PC-9 (cell line): ENCODE results near the gene PDGFD. TPM values are rescaled to one million over a fixed set of nuclear protein-coding genes. Genes with fewer than 3 reads are reported as not detected.

Experiments
- BruUV-seq: library from RNA; stranded (reverse); fragments of 400-500 nt; replicated peaks from 2 replicates; lab custom pipeline; 2021; lab: Mats Ljungman, UMichigan
- CTCF ChIA-PET: fragments of 300-600 bp; sonication (Branson Sonifier 250); formaldehyde crosslinking; loops from one replicate; lab custom pipeline; 2022; ENCODE audit warnings: antibody characterized with exemption; lab: Charles Lee
- POLR2A ChIA-PET: fragments of 300-600 bp; sonication (Branson Sonifier 250); formaldehyde crosslinking; loops from one replicate; lab custom pipeline; 2022; ENCODE audit warnings: antibody characterized with exemption; ENCODE audit not compliant: unreplicated experiment; lab: Charles Lee
- DNase-seq, 2 experiments: peaks; one replicate each; pipeline versions ENCODE4 v3.0.0 to v3.0.0-alpha.2; 2015 to 2022; ENCODE audit warnings: mixed read lengths in 1 of 2
- H2AFZ ChIP-seq: fragments of 200-600 bp; sonication (generic); 2 replicates; pipeline ENCODE4 v1.8.1; 2017; ENCODE audit warnings: antibody characterized with exemption
- H3F3A ChIP-seq: fragments of 200-600 bp; sonication (generic); 2 replicates; pipeline ENCODE4 v1.8.1; 2017; ENCODE audit warnings: antibody characterized with exemption, mild to moderate bottlenecking, low read depth; ENCODE audit not compliant: insufficient read depth
- H3K27ac ChIP-seq: fragments of 200-600 bp; sonication (generic); 2 replicates; pipeline ENCODE4 v1.6.1; 2016; ENCODE audit warnings: mixed run types
- H3K27me3 ChIP-seq: fragments of 200-600 bp; sonication (generic); 2 replicates; pipeline ENCODE4 v1.6.1; 2016; ENCODE audit warnings: low read depth, mixed run types; ENCODE audit not compliant: insufficient read depth
- H3K36me3 ChIP-seq: fragments of 200-600 bp; sonication (generic); 2 replicates; pipeline ENCODE4 v1.6.1; 2016; ENCODE audit warnings: low read depth, mixed run types
- H3K4me1 ChIP-seq: fragments of 200-600 bp; sonication (generic); replicated peaks from 2 replicates; pipeline ENCODE4 v1.6.1; 2016; ENCODE audit warnings: mixed run types; ENCODE audit not compliant: insufficient read depth
- H3K4me2 ChIP-seq: fragments of 200-600 bp; sonication (generic); 2 replicates; pipeline ENCODE4 v1.6.1; 2017; ENCODE audit warnings: mixed run types
- H3K4me3 ChIP-seq: fragments of 200-600 bp; sonication (generic); 2 replicates; pipeline ENCODE4 v1.6.1; 2016; ENCODE audit warnings: mixed run types
- H3K79me2 ChIP-seq: fragments of 200-600 bp; sonication (generic); 2 replicates; pipeline ENCODE4 v1.6.1; 2017; ENCODE audit warnings: low read depth, mixed run types
- H3K9me2 ChIP-seq: fragments of 200-600 bp; sonication (generic); 2 replicates; pipeline ENCODE4 v1.8.1; 2017; ENCODE audit warnings: mild to moderate bottlenecking; ENCODE audit not compliant: insufficient read depth
- H3K9me3 ChIP-seq: fragments of 200-600 bp; sonication (generic); 2 replicates; pipeline ENCODE4 v1.8.1; 2016; ENCODE audit warnings: low read depth; ENCODE audit not compliant: insufficient read depth
- H4K20me1 ChIP-seq: fragments of 200-600 bp; sonication (generic); 2 replicates; pipeline ENCODE4 v1.8.1; 2017; ENCODE audit not compliant: insufficient read depth
- EZH2 ChIP-seq: fragments of 200-600 bp; sonication (generic); IDR thresholded peaks from 2 replicates; pipeline ENCODE4 v1.8.0; 2017; ENCODE audit warnings: antibody characterized with exemption, low read depth
- intact Hi-C: fragments of 100-400 bp; cut with micrococcal nuclease; formaldehyde crosslinking; loops from one replicate; pipeline ENCODE4 v1.10.0; 2022; ENCODE audit not compliant: unreplicated experiment
- total RNA-seq: library from RNA; stranded (reverse); gene quantifications from 2 replicates; pipeline ENCODE4 v1.2.3, GENCODE V29; 2021
- TF ChIP-seq, protein P1 (sequence below): fragments of 200-600 bp; sonication (generic); conservative IDR thresholded peaks from 2 replicates; pipeline ENCODE4 v1.6.1; 2017; ENCODE audit warnings: mixed run types, antibody characterized with exemption, mild to moderate bottlenecking, moderate library complexity

Gene PDGFD
- total RNA-seq, 1 experiment from 2014 or later = 6.1 TPM

DNA sequence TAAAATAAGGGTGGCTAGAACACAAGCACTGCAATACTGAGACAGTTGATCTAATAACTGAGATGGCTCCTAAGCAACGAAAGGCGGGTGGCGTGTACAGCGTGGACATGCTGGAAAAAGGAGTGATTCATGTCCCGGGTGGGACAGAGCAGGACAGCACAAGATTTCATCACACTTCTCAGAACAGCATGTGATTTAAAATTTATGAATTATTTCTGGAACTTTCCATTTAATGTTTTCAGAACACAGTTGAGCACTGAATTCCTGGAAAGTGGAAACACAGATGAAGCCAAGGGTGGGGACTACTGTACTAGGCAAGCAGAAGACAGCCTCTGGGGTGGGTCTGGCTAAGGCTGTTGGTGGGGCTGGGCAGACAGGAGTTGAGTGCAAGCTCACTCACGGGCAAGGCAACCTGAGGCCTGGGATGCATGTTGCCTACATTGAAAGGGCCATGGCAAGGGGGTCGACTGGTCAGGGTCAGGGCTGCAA is 293.1 kb downstream of the PDGFD start:
- Histone ChIP-seq H3K79me2 (no peaks in the 10 kb centered on the region), H3K27me3 (no peaks in the 10 kb centered on the region), H3K9me3 (no peaks in the 10 kb centered on the region), H4K20me1 (no peaks in the 10 kb centered on the region), H3F3A (no peaks in the 10 kb centered on the region; the same call in 1 of the 2 replicates), H3K4me3 (no peak overlapping the region), H3K4me1 (no peaks in the 10 kb centered on the region), H3K4me2 (no peak overlapping the region), H3K27ac (no peak overlapping the region), H3K9me2 (no peaks in the 10 kb centered on the region), H2AFZ (no peak overlapping the region), H3K36me3 (no peaks in the 10 kb centered on the region)
- POLR2A ChIA-PET = no interaction called here
- no peak for TF ChIP-seq EZH2
- TF ChIP-seq, protein P1, sequence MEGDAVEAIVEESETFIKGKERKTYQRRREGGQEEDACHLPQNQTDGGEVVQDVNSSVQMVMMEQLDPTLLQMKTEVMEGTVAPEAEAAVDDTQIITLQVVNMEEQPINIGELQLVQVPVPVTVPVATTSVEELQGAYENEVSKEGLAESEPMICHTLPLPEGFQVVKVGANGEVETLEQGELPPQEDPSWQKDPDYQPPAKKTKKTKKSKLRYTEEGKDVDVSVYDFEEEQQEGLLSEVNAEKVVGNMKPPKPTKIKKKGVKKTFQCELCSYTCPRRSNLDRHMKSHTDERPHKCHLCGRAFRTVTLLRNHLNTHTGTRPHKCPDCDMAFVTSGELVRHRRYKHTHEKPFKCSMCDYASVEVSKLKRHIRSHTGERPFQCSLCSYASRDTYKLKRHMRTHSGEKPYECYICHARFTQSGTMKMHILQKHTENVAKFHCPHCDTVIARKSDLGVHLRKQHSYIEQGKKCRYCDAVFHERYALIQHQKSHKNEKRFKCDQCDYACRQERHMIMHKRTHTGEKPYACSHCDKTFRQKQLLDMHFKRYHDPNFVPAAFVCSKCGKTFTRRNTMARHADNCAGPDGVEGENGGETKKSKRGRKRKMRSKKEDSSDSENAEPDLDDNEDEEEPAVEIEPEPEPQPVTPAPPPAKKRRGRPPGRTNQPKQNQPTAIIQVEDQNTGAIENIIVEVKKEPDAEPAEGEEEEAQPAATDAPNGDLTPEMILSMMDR = no peak
- BruUV-seq = no TSS peak
- intact Hi-C loops = no loop called here
- CTCF ChIA-PET = no interaction called here
- DNase-seq = no peak

DNA sequence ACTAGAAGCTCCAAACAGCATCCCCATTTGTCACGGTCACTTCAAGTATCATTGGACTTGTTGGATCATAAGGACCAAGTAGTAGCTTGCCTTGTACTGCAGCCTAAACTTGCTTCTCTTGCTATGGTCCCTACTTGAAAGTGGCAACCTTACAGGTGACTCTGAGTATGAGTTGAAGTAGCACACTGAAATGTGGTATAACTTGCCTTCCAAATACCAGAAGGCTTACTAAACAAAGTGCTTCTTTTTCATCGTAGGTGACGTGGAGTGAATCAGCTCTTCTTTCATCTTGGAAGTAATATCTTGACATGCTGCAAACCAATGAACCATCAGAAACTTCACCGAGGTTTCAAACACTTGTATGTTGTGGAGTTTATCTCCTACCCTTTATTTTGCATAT is 296.5 kb downstream of the PDGFD start:
- intact Hi-C loops = no loop called here
- Histone ChIP-seq H2AFZ (no peak overlapping the region), H3K27ac (no peak overlapping the region), H3K27me3 (no peaks in the 10 kb centered on the region), H3K9me2 (no peaks in the 10 kb centered on the region), H3F3A (no peaks in the 10 kb centered on the region), H3K9me3 (no peaks in the 10 kb centered on the region), H3K4me1 (no peaks in the 10 kb centered on the region), H3K79me2 (no peaks in the 10 kb centered on the region), H3K4me3 (no peak overlapping the region), H4K20me1 (no peaks in the 10 kb centered on the region), H3K4me2 (no peak overlapping the region), H3K36me3 (no peaks in the 10 kb centered on the region)
- TF ChIP-seq, protein P1 = no peak
- no TSS peak for BruUV-seq
- no peak for DNase-seq
- CTCF ChIA-PET = no interaction called here
- POLR2A ChIA-PET = no interaction called here

DNA sequence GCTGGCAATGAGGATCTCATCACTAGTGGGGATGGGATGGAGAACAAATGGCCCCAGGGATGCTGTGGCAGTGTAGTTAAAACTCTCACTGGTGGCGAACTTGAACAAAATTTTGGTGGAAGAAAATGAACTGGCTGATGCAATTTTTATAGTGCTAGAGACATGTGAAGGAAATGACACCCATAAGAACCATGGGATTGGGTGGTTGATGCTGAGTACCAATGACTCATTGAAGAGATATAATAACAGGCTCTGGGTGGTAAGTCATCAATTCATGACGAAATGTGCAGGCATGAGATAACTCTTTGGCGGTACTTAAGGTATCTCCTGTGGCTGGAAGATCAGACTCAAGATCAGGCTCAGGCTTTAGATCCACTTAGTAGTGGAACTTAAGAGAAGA is 300.4 kb downstream of the PDGFD start:
- H3K4me1 ChIP-seq = no peaks in the 10 kb centered on the region
- no peaks in the 10 kb centered on the region for H3K36me3 ChIP-seq
- no peak overlapping the region for H3K27ac ChIP-seq
- H3K4me3 ChIP-seq = no peak overlapping the region
- H3K79me2 ChIP-seq = no peaks in the 10 kb centered on the region
- H4K20me1 ChIP-seq = no peaks in the 10 kb centered on the region
- POLR2A ChIA-PET = no interaction called here
- H3K9me3 ChIP-seq = no peaks in the 10 kb centered on the region
- no peaks in the 10 kb centered on the region for H3F3A ChIP-seq
- H3K4me2 ChIP-seq = no peak overlapping the region
- TF ChIP-seq EZH2 = no peak
- TF ChIP-seq, protein P1 = no peak
- BruUV-seq = no TSS peak
- no peaks in the 10 kb centered on the region for H3K27me3 ChIP-seq
- DNase-seq = no peak
- intact Hi-C loops = no loop called here
- peak overlapping the region; percentile 67 for H2AFZ ChIP-seq
- H3K9me2 ChIP-seq = no peaks in the 10 kb centered on the region
- CTCF ChIA-PET = no interaction called here
